SK-N-MC (cell line): ENCODE results near the gene TYK2.

Source experiments
- EZH2 ChIP-seq: fragments of 200-600 bp; sonication (generic); IDR thresholded peaks from one replicate; pipeline ENCODE4 v1.6.1; 2017; ENCODE audit warnings: antibody characterized with exemption
- POLR2AphosphoS5 ChIP-seq: IDR thresholded peaks from 2 replicates; pipeline ENCODE4 v1.6.1; 2012; ENCODE audit warnings: mild to moderate bottlenecking, low read depth, low read length, borderline replicate concordance

DNA sequence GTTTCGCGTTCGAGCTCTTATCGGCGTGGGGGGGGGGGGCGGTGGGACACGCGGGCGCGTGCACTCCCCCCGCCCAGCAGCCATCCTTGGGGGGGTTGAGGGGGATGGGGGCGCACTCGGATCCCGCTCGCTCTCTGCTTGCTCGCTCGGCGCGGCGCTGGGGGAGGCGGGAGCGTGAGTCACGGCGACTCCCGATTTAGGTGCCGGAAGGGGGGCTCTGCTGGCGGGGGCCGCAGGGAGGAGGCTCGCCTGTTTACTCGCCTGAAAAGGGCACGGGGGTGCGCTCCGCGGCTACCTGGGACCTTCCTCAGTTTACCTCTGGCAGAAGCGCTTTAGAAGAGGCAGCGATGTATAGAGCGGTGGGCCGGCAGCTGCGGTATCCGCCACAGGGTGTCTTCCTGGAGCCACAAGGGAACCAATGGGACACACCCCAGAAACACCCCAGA lies 38.9 kb upstream of the TYK2 start:
- TF ChIP-seq EZH2 (no peak), POLR2AphosphoS5 (no peak; the same call in 1 of the 2 replicates)
